Tibial artery (tissue), 4 donors: ENCODE results near the gene SLIT3.

Experiments used
- DNase-seq, 2 donors: peaks; one replicate each; pipeline ENCODE4 v3.0.0-alpha.2; 2019
- H3K27ac ChIP-seq, 2 donors: fragments of 200-600 bp; sonication (generic) in 1 of 2; 1 replicate in 1 of 2; 2 replicates in 1 of 2; pipeline ENCODE4 v1.5.1; 2018 to 2019; ENCODE audit warnings: mild to moderate bottlenecking in 1 of 2
- H3K27me3 ChIP-seq, 2 donors: fragments of 200-600 bp; sonication (generic) in 1 of 2; one replicate each; pipeline versions ENCODE4 v1.5.1 to v1.6.0; 2016 to 2019
- H3K36me3 ChIP-seq, 3 donors: fragments of 200-600 bp; sonication (generic) in 2 of 3; one replicate each; pipeline ENCODE4 v1.5.1; 2016 to 2019; ENCODE audit warnings: mild to moderate bottlenecking in 2 of 3
- H3K4me1 ChIP-seq, 4 donors: fragments of 200-600 bp; sonication (generic) in 2 of 4; 1 replicate in 3 of 4; 2 replicates in 1 of 4; pipeline ENCODE4 v1.5.1; 2016 to 2019
- H3K4me3 ChIP-seq, 2 donors: fragments of 200-600 bp; sonication (generic) in 1 of 2; 1 replicate in 1 of 2; 2 replicates in 1 of 2; pipeline ENCODE4 v1.5.1; 2018 to 2019; ENCODE audit warnings: mild to moderate bottlenecking in 2 of 2
- H3K9me3 ChIP-seq, 3 donors: fragments of 200-600 bp; sonication (generic) in 1 of 3; one replicate each; pipeline ENCODE4 v1.5.1; 2016 to 2019
- intact Hi-C: fragments of 100-400 bp; cut with DNase I; formaldehyde crosslinking; loops from one replicate; pipeline ENCODE4 v1.15.0; 2023; ENCODE audit warnings: low total_unique reads
- TF ChIP-seq, protein P1 (sequence below), 2 experiments: fragments of 200-600 bp in 1 of 2; fragments of 450-650 bp in 1 of 2; IDR thresholded peaks; one replicate each; pipeline ENCODE4 v1.5.1; 2017 to 2019; ENCODE audit warnings: antibody characterized with exemption in 2 of 2, mild to moderate bottlenecking in 1 of 2, moderate library complexity in 1 of 2

Gene SLIT3

DNA sequence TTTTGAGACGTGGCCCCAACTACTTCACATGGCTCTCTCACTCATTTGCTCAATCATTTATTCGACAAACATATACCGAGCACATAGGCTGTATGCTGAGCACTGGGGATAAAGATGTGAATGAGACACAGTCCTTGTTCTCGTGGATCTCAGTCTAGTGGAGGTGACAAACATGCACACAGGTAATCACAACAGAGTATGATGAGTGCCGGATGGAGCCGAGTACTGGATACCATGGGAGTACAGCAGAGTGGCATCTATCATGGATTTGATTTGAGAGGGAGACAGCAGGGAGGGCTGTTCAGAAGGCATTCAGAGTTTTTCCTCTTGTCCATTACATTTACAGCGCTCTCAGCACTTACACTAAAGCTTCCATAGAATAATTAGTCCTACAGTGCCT, 259.8 kb downstream of the SLIT3 start:
- no peak overlapping the region for H3K27ac ChIP-seq
- H3K4me3 ChIP-seq, result no peak overlapping the region
- H3K36me3 ChIP-seq, result no peaks in the 10 kb centered on the region
- DNase-seq, result no peak
- H3K27me3 ChIP-seq, result no peaks in the 10 kb centered on the region
- peaks cover 0 to under 1% (median 0%) of the 10 kb centered on the region in 4 donors for H3K4me1 ChIP-seq
- intact Hi-C loops, result no loop called here
- TF ChIP-seq, protein P1, sequence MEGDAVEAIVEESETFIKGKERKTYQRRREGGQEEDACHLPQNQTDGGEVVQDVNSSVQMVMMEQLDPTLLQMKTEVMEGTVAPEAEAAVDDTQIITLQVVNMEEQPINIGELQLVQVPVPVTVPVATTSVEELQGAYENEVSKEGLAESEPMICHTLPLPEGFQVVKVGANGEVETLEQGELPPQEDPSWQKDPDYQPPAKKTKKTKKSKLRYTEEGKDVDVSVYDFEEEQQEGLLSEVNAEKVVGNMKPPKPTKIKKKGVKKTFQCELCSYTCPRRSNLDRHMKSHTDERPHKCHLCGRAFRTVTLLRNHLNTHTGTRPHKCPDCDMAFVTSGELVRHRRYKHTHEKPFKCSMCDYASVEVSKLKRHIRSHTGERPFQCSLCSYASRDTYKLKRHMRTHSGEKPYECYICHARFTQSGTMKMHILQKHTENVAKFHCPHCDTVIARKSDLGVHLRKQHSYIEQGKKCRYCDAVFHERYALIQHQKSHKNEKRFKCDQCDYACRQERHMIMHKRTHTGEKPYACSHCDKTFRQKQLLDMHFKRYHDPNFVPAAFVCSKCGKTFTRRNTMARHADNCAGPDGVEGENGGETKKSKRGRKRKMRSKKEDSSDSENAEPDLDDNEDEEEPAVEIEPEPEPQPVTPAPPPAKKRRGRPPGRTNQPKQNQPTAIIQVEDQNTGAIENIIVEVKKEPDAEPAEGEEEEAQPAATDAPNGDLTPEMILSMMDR (IDR thresholded peaks at IDR 0.05), result no peak
- H3K9me3 ChIP-seq, result no peaks in the 10 kb centered on the region

DNA sequence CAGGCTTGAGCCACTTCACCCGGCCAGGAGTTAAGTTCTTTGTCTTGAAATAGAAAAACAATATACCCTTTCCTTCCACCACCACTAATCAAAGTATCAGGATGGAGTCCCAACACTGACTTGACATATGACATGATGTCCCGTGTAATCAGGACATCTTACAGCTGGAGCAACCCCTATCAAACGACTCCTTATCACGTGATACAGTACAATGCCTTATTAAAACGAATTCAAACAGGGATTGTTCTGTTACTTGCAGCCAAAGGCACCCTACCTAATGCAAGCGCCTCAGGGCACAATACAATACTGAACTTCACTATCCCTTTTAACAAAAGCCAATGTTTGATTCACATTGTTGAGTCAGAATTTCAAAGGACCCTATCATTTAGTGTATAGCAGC, 261.3 kb downstream of the SLIT3 start:
- Histone ChIP-seq H3K4me1 (no peaks in the 10 kb centered on the region), H3K27me3 (no peaks in the 10 kb centered on the region), H3K9me3 (no peaks in the 10 kb centered on the region), H3K27ac (no peak overlapping the region), H3K4me3 (no peak overlapping the region), H3K36me3 (no peaks in the 10 kb centered on the region)
- no peak for DNase-seq
- TF ChIP-seq, protein P1 (IDR thresholded peaks at IDR 0.05), result no peak
- intact Hi-C loops, result no loop called here

DNA sequence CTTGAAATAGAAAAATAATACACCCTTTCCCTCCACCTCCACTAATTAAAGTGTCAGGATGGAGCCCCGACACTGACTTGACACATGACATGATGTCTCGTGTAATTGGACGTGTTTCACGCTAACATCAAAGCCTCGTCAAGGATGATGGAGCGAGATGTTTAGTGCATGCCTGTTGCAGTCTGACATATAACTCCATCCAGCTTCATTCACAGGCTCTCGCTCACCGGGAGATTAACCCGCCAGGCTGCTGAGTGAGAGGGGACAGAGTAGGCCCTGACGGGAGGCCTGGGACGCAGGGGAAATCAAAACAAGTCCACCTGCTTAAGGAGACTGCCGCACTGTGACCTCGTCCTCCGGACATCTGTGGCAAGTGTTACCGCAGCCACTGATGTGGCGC, 263.5 kb downstream of the SLIT3 start:
- Histone ChIP-seq H3K4me3 (no peak overlapping the region), H3K27me3 (no peaks in the 10 kb centered on the region), H3K27ac (no peak overlapping the region), H3K36me3 (no peaks in the 10 kb centered on the region), H3K4me1 (no peaks in the 10 kb centered on the region), H3K9me3 (no peaks in the 10 kb centered on the region)
- TF ChIP-seq, protein P1 (IDR thresholded peaks at IDR 0.05), result no peak
- no peak for DNase-seq
- intact Hi-C loops, result no loop called here

DNA sequence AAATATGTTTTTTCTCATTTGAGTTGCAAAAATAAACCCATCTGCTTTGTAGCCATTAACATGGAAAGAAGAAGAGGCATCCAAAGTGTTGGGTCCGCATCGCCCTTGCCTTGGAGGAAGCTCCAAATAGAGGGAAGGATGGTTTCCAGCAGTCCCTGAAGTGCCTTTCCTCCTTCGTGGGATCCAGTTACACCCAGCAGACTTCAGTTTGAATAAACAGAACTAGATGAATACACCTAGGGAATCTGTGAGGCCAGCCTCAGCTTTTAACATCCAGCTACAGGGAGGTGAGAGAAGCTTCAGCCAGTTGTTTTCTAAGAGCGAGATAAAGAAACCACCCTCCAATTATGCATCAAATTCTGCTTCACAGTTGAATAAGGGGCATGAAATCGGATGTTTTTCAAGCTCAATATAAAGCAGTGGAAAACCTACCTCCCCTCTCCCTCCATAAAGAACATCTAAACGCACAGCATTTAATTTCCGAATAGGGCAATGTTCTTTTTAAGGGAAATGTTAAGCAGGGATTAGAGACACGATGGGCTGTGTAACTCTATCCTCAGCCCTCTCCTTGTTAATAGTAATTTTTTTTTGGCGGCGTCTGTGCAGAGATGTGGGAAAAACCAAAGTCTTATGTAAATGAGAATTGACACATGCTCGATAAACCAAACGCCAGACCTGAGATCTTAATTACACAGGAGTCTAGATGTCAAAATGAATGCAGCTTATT, 264.7 kb downstream of the SLIT3 start:
- intact Hi-C loops, result no loop called here
- Histone ChIP-seq H3K36me3 (no peaks in the 10 kb centered on the region), H3K27me3 (no peaks in the 10 kb centered on the region), H3K9me3 (no peaks in the 10 kb centered on the region), H3K4me3 (no peak overlapping the region), H3K4me1 (peaks cover 0 to 9% (median 3%) of the 10 kb centered on the region in 4 donors), H3K27ac (no peak overlapping the region)
- TF ChIP-seq, protein P1 (IDR thresholded peaks at IDR 0.05), result no peak
- no peak for DNase-seq

DNA sequence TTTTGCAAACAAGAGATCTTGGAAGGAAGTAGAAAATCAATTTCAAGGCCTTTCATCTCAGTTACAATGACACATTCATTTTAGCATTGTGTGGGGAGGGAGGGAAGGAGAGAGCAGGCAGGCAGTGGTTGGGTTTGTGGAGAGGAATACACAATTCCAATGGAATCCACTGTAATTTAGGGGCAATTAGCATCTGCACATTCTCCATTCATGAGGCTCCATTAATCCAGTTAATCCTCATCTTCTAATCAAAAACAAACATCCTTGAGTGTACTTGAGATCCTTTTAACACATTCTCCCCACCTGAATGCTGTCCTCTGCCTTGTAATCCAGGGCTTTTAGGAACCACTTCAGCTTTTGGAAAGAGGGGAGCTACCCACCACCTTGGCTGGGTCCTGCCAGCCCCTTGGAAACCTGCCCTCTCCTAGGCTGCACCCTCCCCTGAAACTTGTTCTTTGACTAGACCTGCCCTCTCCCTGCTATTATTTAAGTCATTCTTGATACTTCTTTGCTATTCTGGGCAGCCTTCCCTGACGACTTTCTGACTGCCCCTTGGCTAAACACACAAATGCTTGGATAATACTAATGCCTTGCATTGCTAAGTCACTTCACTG, 271.2 kb downstream of the SLIT3 start:
- Histone ChIP-seq H3K4me3 (no peak overlapping the region), H3K9me3 (no peaks in the 10 kb centered on the region), H3K27me3 (no peaks in the 10 kb centered on the region), H3K36me3 (no peaks in the 10 kb centered on the region), H3K27ac (peak overlapping the region; percentile 48 to 70), H3K4me1 (peaks cover 0 to 57% (median 37%) of the 10 kb centered on the region in 4 donors)
- DNase-seq, result no peak
- intact Hi-C loops, result no loop called here
- TF ChIP-seq, protein P1 (IDR thresholded peaks at IDR 0.05), result no peak
